ENCODE data around the gene RRP36.

Gene RRP36, protein sequence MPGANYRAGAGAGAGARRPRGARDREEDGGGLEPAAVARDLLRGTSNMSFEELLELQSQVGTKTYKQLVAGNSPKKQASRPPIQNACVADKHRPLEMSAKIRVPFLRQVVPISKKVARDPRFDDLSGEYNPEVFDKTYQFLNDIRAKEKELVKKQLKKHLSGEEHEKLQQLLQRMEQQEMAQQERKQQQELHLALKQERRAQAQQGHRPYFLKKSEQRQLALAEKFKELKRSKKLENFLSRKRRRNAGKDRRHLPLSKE

DNA sequence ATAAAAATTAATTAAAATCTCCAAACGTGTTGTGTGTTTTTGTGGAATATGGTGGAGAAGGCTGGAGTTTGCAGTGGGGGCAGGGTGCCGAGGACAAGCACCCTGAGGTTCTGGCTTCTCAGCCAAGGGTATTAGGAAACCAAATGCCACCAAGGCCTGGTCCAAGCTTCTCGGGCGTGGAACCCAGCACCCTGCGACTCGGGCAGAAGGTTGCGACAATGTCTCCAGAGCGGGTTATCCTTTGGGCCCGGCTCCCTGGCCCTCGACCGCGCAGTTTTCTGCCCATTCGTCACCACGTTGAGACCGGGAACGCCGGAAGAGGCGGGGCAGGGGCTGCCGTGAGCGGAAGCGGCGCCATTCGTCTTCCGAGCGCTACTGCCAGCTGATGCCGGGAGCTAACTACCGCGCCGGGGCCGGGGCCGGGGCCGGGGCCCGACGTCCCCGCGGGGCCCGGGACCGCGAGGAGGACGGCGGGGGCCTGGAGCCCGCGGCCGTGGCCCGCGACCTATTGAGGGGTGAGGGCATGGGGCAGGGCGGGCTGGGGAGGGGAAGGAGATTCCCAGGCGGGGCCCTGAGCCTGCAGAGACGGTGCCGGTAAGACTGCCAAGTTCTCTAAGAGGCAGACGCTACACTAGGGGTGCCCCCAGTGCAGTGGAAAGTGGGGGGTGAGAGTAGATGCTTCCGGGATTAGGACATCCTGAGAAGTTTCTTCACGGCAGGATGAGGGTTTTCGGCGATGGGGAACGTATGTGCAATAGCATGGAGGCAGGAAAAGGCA is at the start of gene RRP36:
RRP36 (plus strand) TSS at position 354 of the 778 bp plus-strand sequence; CDS start at position 386, 32 bp downstream.
- Histone ChIP-seq H3K36me3 (ENCODE audit: control insufficient read depth, insufficient read depth, low read length, severe bottlenecking) (peaks cover 55% of the 10 kb centered on the region), H3K27me3 (replicated peaks; ENCODE audit: control insufficient read depth, insufficient read depth, low read length) (no peaks in the 10 kb centered on the region), H3K4me3 (ENCODE audit: low read length) (peak within 1 kb of the TSS; percentile 100), H3K9ac (ENCODE audit: low read length) (peak within 1 kb of the TSS; percentile 99), H3K9me3 (ENCODE audit: control insufficient read depth, low read length) (no peaks in the 10 kb centered on the region), H3K4me1 (ENCODE audit: control insufficient read depth, insufficient read depth, low read length) (peaks cover 44% of the 10 kb centered on the region)
- DNase-seq (ENCODE audit: low read depth) = peak; percentile 93

DNA sequence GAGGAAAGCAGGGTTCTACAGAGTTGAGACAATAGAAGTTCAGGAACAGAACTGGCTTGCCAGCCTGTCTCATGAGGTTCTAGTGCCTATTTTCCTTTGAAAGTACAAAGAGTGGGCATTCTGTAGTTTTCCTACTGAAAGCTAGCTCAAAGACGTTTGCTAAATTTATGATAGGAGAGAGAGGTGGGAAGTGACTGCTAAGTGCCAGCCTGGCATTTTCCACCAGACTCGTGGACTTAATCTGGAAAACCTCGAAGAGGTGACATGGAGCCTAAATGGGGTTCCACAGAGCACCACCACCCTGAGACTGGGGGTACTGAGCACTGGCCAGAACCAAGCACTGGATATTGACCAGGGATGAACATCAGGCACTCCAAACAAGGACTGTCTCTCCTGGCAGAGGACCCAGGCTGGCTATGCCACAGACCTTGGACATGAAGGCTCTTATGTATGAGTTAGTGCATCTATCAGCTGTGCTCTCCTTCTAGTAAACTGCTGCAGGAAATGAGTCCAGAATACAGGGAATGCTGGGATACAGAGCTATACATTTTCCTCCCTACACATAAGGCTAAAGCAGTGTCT is 49.6 kb upstream of the RRP36 start:
- Histone ChIP-seq H3K4me3 (ENCODE audit: low read length) (no peak overlapping the region), H3K9ac (ENCODE audit: low read length) (no peak overlapping the region), H3K27me3 (replicated peaks; ENCODE audit: control insufficient read depth, insufficient read depth, low read length) (no peaks in the 10 kb centered on the region), H3K9me3 (ENCODE audit: control insufficient read depth, low read length) (no peaks in the 10 kb centered on the region), H3K4me1 (ENCODE audit: control insufficient read depth, insufficient read depth, low read length) (peaks cover 16% of the 10 kb centered on the region), H3K36me3 (ENCODE audit: control insufficient read depth, insufficient read depth, low read length, severe bottlenecking) (peaks cover 9% of the 10 kb centered on the region)
- no peak for DNase-seq (ENCODE audit: low read depth)

DNA sequence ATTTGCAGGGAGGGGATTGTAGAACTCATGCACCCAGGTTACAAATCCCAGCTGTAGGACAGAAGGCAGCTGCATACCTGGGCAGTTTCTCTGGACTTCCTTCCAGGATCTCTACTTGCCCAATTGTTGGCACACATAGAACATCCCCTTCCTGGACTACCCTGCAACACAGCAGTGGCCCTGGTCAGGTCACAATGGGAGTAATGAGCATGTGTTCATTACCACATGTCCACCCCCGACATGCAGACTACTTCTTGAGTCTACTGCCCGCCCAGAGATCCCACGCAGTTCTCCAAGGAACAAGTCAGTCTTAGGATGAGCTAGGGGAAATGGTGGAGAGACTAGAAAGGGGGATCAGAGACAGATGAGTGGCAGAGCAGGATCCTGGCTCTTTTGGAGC is 47.5 kb upstream of the RRP36 start:
- H3K4me3 ChIP-seq (ENCODE audit: low read length) = no peak overlapping the region
- H3K27me3 ChIP-seq (replicated peaks; ENCODE audit: control insufficient read depth, insufficient read depth, low read length) = no peaks in the 10 kb centered on the region
- peaks cover 30% of the 10 kb centered on the region for H3K4me1 ChIP-seq (ENCODE audit: control insufficient read depth, insufficient read depth, low read length)
- H3K9me3 ChIP-seq (ENCODE audit: control insufficient read depth, low read length) = no peaks in the 10 kb centered on the region
- DNase-seq (ENCODE audit: low read depth) = no peak
- H3K36me3 ChIP-seq (ENCODE audit: control insufficient read depth, insufficient read depth, low read length, severe bottlenecking) = no peaks in the 10 kb centered on the region
- H3K9ac ChIP-seq (ENCODE audit: low read length) = no peak overlapping the region

DNA sequence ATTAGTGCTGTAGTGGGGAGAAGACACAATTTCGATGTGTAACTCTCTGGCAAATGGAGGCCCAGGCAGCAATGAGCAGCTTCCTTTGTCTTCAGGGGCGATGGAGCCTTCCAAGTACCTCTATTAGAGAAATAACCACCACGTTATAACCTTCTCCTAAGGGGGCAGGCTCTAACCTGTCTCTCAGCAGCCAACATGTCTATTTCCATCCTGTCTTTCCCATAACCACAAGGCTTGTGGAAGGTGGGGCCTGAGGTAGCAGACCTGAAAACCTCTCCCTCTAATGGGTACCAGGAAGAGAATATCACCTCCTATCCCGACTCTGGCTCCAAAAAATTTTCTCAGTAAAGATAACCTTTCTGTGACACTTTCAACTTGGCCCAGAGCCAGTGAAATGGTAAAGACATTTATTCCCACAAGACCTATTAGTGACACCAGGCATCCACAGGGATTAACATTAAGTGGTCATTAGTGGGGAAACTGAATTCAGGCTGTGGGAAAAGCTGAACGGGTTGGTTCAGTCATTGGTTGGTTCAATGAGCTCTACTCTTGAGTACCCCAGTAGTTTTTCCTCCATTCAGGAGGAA is 46.4 kb upstream of the RRP36 start:
- Histone ChIP-seq H3K9me3 (ENCODE audit: control insufficient read depth, low read length) (no peaks in the 10 kb centered on the region), H3K4me1 (ENCODE audit: control insufficient read depth, insufficient read depth, low read length) (peaks cover 39% of the 10 kb centered on the region), H3K27me3 (replicated peaks; ENCODE audit: control insufficient read depth, insufficient read depth, low read length) (no peaks in the 10 kb centered on the region), H3K4me3 (ENCODE audit: low read length) (no peak overlapping the region), H3K36me3 (ENCODE audit: control insufficient read depth, insufficient read depth, low read length, severe bottlenecking) (no peaks in the 10 kb centered on the region), H3K9ac (ENCODE audit: low read length) (no peak overlapping the region)
- no peak for DNase-seq (ENCODE audit: low read depth)

DNA sequence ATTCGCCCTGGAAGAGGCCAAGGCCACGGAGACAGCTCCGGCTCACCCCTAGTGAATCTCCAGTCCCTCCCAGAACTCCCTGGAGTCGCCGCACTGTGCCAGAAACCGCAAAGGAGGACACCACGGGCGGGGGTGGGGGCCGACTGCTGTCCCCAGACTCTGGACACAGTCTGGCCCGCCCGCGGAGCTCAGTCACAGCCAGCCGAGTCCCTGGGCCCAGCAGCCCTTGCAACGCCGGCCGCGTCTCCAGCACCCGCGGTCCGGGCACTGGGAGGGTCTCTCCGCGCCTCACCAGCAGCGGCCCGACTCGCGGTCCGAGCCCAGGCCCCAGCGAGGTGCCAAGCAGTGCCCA is 43.0 kb upstream of the RRP36 start:
- peak overlapping the region; percentile 96 for H3K9ac ChIP-seq (ENCODE audit: low read length)
- H3K4me3 ChIP-seq (ENCODE audit: low read length) = peak overlapping the region; percentile 86
- no peaks in the 10 kb centered on the region for H3K27me3 ChIP-seq (replicated peaks; ENCODE audit: control insufficient read depth, insufficient read depth, low read length)
- no peaks in the 10 kb centered on the region for H3K9me3 ChIP-seq (ENCODE audit: control insufficient read depth, low read length)
- no peaks in the 10 kb centered on the region for H3K36me3 ChIP-seq (ENCODE audit: control insufficient read depth, insufficient read depth, low read length, severe bottlenecking)
- H3K4me1 ChIP-seq (ENCODE audit: control insufficient read depth, insufficient read depth, low read length) = peaks cover 27% of the 10 kb centered on the region
- DNase-seq (ENCODE audit: low read depth) = peak; percentile 57

DNA sequence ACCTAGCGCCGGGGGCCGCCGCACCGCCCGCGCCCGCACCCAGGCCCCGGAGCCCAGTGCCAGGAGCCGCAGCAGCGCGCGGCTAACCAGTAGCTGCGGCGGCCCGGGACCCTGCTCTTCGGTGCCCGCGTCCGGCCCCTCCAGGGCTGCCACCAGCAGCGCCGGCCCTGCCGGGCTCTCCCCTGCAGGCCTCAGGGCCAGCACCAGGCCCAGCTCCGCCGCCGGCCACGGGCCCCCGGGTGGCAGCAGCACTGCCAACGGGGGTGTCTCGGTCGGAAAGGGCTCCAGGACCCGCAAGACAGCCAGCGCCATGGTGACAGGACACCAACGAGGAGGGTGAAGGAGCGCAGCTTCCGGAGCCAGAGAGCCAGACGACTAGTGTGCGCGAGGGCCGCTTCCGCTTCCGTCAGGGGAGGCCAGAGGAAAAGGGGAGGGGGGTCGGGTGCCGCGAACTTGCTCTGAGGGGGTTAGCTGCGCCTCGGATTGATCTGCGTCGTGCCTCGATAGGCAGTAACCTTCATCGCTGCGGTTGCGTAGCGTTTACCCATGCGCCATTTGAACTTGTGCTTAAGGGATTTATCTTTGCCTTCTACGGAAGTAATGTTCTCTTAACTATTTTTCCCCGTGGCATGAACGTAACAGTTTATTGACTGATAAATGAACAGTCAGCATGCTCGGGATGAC is 42.4 kb upstream of the RRP36 start, which contains the start of gene PEX6:
PEX6 (minus strand) TSS at position 343 of the 684 bp plus-strand sequence; CDS start at position 312, 31 bp downstream.
- Histone ChIP-seq H3K4me3 (ENCODE audit: low read length) (peak within 1 kb of the TSS; percentile 86), H3K4me1 (ENCODE audit: control insufficient read depth, insufficient read depth, low read length) (peaks cover 31% of the 10 kb centered on the region), H3K9me3 (ENCODE audit: control insufficient read depth, low read length) (no peaks in the 10 kb centered on the region), H3K27me3 (replicated peaks; ENCODE audit: control insufficient read depth, insufficient read depth, low read length) (no peaks in the 10 kb centered on the region), H3K9ac (ENCODE audit: low read length) (peak within 1 kb of the TSS; percentile 96), H3K36me3 (ENCODE audit: control insufficient read depth, insufficient read depth, low read length, severe bottlenecking) (no peaks in the 10 kb centered on the region)
- DNase-seq (ENCODE audit: low read depth) = peak; percentile 87

DNA sequence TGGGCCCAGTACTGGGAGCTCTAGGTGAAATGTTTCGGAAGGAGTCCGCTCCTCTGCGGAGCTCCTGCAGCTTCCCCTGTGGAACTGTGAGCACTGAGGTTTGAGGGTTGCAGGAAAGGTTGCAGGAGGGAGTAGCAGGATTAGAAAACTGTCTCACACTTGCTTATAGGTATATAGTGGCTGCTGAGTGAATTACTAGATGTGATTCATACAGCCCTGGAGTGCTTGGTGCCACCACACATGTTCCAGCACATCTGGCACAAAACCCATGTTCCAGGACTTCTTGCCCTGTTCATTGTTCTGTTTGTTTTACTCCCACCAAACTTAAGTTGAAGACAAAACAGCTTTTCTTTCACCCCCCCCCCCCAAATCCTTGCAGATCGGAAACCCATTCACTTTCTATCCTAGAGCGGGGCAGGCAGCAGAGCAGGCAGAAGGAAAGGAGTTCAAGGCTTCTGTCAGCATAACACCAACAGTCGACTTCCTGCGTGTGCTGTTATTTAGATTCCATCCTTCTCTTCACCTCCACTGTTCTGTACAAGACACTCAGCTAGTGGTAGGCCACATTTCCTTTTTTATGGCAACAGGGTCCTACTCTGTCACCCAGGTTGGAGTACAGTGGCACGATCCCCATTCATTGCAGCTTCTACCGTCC is 41.8 kb upstream of the RRP36 start:
- DNase-seq (ENCODE audit: low read depth) = no peak
- Histone ChIP-seq H3K27me3 (replicated peaks; ENCODE audit: control insufficient read depth, insufficient read depth, low read length) (no peaks in the 10 kb centered on the region), H3K4me3 (ENCODE audit: low read length) (peak overlapping the region; percentile 86), H3K9ac (ENCODE audit: low read length) (peak overlapping the region; percentile 96), H3K36me3 (ENCODE audit: control insufficient read depth, insufficient read depth, low read length, severe bottlenecking) (no peaks in the 10 kb centered on the region), H3K4me1 (ENCODE audit: control insufficient read depth, insufficient read depth, low read length) (peaks cover 31% of the 10 kb centered on the region), H3K9me3 (ENCODE audit: control insufficient read depth, low read length) (no peaks in the 10 kb centered on the region)

DNA sequence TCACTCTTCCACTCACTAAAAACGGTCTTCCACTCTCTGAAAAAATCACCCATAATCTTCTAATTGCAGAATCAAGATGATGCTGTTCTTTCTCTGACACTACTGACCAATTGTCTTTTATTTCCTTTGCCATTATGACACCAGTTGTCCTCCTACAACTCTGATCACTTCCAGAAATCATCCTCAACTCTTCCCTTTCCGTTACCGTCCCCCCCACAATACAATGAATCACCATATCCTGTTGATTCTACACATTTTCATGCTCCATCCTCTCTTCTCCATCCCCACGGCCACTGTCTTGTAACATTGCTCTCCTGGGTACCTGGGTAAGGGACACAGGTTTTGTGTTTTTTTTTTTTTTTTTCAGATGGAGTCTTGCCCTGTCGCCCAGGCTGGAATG is 39.6 kb upstream of the RRP36 start:
- no peak overlapping the region for H3K4me3 ChIP-seq (ENCODE audit: low read length)
- H3K4me1 ChIP-seq (ENCODE audit: control insufficient read depth, insufficient read depth, low read length) = peaks cover 44% of the 10 kb centered on the region
- H3K27me3 ChIP-seq (replicated peaks; ENCODE audit: control insufficient read depth, insufficient read depth, low read length) = no peaks in the 10 kb centered on the region
- DNase-seq (ENCODE audit: low read depth) = no peak
- H3K36me3 ChIP-seq (ENCODE audit: control insufficient read depth, insufficient read depth, low read length, severe bottlenecking) = no peaks in the 10 kb centered on the region
- H3K9ac ChIP-seq (ENCODE audit: low read length) = no peak overlapping the region
- no peaks in the 10 kb centered on the region for H3K9me3 ChIP-seq (ENCODE audit: control insufficient read depth, low read length)

DNA sequence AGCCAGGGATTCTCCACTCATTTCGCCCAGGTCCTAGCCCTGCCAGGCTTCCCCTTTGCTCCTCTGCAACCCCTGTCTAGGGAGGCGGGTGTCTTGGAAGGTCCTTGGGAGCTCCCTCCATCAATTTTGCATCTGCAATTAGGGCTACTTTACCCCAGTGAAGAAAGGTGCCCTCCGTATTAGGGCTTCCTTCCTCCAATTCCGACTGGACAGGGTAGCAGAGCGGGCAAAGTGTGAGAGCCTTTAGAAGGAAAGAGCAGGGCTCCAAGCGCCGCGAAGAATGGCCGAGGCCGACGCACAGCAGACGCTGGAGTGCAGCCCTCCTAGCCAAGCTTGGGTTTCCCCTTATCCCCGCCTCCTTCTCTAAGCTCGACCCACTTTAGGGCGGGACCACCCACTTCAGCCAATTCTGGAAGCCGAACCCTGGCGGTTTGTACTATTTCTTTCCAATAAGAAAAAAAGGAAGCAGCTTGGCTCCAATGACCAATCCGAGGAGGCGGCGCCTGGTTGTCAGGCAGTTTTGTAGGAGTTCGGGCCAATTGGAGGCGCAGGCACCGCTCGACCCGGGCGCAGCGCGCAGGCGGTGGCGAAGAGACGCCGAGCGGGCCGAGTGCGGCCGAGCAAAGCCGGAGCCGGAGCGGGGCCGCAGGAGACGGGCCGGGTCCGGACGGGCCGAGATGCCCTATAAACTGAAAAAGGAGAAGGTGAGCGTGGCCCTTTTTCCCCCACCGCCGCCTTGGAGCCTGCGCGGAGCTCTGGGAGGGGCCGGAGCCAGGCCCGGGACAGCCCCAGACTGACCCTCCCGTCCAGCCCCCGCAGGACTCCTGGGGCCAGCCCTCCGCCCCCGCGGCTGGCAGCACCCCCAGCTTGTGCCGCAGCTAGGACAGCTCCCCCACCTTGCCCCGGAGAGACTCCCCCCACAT is 37.2 kb upstream of the RRP36 start, which contains the start of gene PPP2R5D:
PPP2R5D (plus strand) TSS at position 570 of the 923 bp plus-strand sequence; CDS start at position 678, 108 bp downstream.
- H3K27me3 ChIP-seq (replicated peaks; ENCODE audit: control insufficient read depth, insufficient read depth, low read length) = no peaks in the 10 kb centered on the region
- DNase-seq (ENCODE audit: low read depth) = peak; percentile 100
- peak within 1 kb of the TSS; percentile 90 for H3K9ac ChIP-seq (ENCODE audit: low read length)
- peaks cover 2% of the 10 kb centered on the region for H3K36me3 ChIP-seq (ENCODE audit: control insufficient read depth, insufficient read depth, low read length, severe bottlenecking)
- H3K4me1 ChIP-seq (ENCODE audit: control insufficient read depth, insufficient read depth, low read length) = peaks cover 47% of the 10 kb centered on the region
- H3K9me3 ChIP-seq (ENCODE audit: control insufficient read depth, low read length) = no peaks in the 10 kb centered on the region
- H3K4me3 ChIP-seq (ENCODE audit: low read length) = peak within 1 kb of the TSS; percentile 77

All from adipocyte (in vitro differentiated cells).